Panc1 (cell line): ENCODE measurements around the gene PRKG1.

Experiments
- CTCF ChIP-seq: fragments of 450-650 bp; IDR thresholded peaks from 2 replicates; pipeline ENCODE4 v1.5.1; 2017; ENCODE audit warnings: mild to moderate bottlenecking
- POLR2AphosphoS5 ChIP-seq: IDR thresholded peaks from 2 replicates; pipeline ENCODE4 v1.6.1; 2012; ENCODE audit warnings: mild to moderate bottlenecking, low read depth, low read length, moderate library complexity
- REST ChIP-seq, 2 experiments: IDR thresholded peaks; 2 replicates each; pipeline ENCODE4 v1.6.1; 2011 to 2012; ENCODE audit warnings: low read depth in 2 of 2, control low read depth in 1 of 2, low read length in 1 of 2, mild to moderate bottlenecking in 1 of 2, moderate library complexity in 1 of 2; ENCODE audit not compliant: insufficient read depth in 1 of 2
- TCF7L2 ChIP-seq: IDR thresholded peaks from 2 replicates; pipeline ENCODE4 v1.6.1; 2011; ENCODE audit warnings: mild to moderate bottlenecking, low read depth, low read length, inconsistent platforms

GRCh38 chr10:51103554-51104217 is 29.4 kb downstream of the PRKG1 start:
- no peak for TF ChIP-seq CTCF
- TF ChIP-seq REST (IDR thresholded peaks at IDR 0.05; ENCODE audit: insufficient read depth in 1 of 2, low read depth in 2 of 2, low read length in 1 of 2), result no peak
- no peak for TF ChIP-seq POLR2AphosphoS5
- TF ChIP-seq TCF7L2, result no peak
